HFF-Myc (cell line): ENCODE measurements around the gene CCDC43.
"Not testable (repeated sequence)": the region's sequence is repeated elsewhere in the genome, so short reads cannot be mapped to it uniquely, and the experiment has no call there.

Experiments used
- DNase-seq: peaks from one replicate; pipeline ENCODE4 v3.0.0-alpha.2; 2011; ENCODE audit warnings: low read depth; ENCODE audit errors: extremely low read depth
- H3K4me3 ChIP-seq: replicated peaks from 2 replicates; pipeline ENCODE4 v1.5.1; 2011; ENCODE audit warnings: low read depth, mild to moderate bottlenecking, control low read depth, low read length
- TF ChIP-seq, protein P1 (sequence below): IDR thresholded peaks from 2 replicates; pipeline ENCODE4 v1.5.1; 2012; ENCODE audit warnings: mild to moderate bottlenecking, low read depth, low read length, control low read depth; ENCODE audit errors: missing control alignments

CCDC43 gene, protein sequence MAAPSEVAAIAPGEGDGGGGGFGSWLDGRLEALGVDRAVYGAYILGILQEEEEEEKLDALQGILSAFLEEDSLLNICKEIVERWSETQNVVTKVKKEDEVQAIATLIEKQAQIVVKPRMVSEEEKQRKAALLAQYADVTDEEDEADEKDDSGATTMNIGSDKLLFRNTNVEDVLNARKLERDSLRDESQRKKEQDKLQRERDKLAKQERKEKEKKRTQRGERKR

DNA sequence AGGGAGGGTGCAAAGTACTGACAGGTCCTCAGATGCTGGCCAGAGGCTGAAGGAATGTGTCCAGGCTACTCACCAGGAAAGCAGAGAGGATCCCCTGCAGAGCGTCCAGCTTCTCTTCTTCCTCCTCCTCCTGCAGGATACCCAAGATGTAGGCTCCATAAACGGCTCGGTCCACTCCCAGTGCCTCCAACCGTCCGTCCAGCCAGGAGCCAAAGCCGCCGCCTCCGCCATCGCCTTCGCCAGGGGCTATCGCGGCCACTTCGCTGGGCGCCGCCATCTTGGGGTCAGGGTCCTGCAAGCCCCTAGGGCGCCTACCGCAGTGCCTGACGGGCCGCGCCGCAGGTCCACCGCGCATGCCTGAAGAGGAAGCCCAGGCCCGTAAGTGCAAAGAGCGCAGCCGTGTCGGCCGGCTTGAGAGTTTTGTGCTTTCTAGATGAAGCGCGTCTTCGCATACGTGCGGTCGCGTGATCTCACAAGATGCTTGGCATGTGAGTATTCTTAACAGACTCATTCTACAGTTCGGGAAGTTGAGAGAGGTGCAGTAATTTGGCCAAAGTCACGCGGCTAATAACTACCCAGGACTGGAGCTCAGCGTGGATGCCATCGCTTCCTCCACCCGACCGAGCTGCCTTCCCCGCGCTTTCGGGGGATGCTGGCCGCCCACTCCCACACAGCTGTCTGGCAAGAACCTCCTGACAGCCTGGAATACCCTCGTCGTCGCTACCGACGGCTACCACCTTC is at the start of gene CCDC43:
CCDC43 (minus strand) TSS at position 300 of the 741 bp plus-strand sequence; CDS start at position 277, 23 bp downstream.
- peak; percentile 87 for DNase-seq
- peak within 1 kb of the TSS; percentile 93 for H3K4me3 ChIP-seq
- TF ChIP-seq, protein P1, sequence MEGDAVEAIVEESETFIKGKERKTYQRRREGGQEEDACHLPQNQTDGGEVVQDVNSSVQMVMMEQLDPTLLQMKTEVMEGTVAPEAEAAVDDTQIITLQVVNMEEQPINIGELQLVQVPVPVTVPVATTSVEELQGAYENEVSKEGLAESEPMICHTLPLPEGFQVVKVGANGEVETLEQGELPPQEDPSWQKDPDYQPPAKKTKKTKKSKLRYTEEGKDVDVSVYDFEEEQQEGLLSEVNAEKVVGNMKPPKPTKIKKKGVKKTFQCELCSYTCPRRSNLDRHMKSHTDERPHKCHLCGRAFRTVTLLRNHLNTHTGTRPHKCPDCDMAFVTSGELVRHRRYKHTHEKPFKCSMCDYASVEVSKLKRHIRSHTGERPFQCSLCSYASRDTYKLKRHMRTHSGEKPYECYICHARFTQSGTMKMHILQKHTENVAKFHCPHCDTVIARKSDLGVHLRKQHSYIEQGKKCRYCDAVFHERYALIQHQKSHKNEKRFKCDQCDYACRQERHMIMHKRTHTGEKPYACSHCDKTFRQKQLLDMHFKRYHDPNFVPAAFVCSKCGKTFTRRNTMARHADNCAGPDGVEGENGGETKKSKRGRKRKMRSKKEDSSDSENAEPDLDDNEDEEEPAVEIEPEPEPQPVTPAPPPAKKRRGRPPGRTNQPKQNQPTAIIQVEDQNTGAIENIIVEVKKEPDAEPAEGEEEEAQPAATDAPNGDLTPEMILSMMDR: no peak

DNA sequence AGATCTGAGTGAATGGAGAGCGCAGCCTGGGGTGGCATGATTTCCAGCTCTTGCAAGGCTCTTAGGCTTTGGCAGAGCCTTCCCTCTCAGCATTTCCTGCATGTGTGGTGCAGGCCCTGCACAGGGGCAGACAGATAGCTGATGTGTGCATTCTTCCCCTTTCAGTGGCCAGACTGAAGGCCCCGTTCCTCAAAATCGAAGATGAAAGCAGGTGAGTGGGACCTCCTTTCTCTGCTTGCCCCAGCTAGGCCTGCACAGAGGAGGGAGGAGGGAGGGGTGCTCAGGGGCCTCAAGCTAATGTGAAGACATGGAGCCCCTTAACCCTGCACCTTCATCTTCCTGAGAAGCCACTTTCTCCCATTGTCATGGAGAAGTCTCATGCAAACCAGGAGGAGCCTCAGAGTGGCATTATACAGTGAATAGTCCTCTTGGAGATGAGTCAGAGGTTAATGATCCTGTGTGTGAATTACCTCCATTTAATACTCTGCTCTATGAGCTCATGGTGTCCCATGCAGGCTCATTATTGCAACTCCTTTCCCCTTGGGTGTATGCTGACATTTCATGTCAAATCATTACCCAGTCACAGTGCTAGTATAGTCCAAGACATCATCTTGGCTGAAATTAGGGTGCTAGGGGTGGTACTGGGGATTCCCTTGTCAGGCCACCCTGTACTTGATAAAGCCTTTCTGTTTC is 48.8 kb upstream of the CCDC43 start:
- DNase-seq: no peak
- TF ChIP-seq, protein P1: no peak
- H3K4me3 ChIP-seq: no peak overlapping the region

DNA sequence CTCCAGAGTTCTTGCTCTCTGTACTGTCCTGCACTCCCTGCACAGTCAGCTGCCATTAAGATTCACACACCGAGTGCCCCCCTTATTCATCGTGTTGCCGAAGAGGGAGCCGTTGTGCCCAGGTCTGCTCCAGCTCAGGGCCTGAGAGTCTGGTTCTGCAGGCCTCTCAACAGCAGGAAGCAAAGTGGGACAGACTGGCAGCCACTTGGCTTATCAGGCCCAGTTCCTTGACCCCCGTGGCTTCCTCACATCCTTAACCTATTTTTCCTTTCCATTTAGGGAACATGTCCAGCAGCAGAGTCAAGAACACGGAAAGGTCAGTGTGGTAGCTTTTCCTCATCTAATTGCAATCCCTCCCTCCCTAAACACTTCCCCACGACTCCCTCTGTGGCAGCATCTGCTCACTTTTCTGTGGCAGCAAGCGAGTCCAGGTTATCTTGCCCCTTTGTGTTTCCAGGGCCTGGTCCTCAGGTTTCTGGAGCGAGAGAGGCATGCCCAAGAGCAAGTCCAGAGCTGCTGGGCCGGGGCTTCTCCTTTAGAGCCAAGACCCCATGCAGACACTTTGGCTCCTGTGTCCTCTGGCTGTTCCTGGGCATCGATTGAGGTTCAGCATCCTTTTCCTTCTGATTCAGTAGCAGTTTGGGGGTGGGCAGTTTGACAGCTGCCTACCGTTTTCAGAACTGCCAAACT is 47.1 kb upstream of the CCDC43 start:
- TF ChIP-seq, protein P1: no peak
- DNase-seq: no peak
- H3K4me3 ChIP-seq: no peak overlapping the region

DNA sequence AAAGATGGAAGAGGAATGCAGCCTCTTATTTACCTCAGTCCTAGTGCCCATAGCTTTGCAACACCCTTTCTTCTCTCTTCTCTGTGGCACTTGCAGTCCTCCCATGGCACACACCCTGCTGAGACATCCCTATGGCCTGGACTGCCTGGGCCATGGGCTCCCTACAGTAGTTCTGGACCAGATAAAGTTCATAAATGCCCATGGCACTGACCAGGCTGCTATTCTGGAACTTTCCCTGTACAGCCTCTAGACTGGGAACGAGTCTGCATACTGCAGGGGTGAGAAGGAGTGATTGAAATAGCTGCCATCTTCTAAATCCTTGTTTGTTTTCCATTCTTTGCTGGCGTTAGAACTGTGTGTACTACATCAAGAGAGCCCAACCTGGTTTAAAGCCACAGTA is 44.7 kb upstream of the CCDC43 start:
- no peak for DNase-seq
- TF ChIP-seq, protein P1: no peak
- no peak overlapping the region for H3K4me3 ChIP-seq

DNA sequence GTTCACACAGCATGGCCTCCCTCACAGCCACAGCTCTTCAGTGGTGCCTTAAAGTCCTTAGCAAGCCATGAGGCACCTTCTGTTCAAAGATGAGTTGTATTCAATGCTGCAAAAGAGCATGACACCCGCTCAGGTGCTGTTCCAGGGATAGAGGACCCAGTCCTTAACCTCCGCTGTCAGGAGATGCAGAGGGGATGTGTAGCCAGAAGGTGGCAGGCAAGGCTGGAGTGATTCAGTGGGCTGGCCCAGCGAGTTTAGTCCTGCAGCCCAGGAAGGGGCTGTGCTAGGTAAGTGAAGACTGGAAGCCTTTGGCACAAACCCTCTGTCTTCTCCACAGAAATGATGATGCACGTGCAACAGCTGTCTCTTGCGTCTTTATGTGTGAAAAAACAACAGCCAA is 44.2 kb upstream of the CCDC43 start:
- TF ChIP-seq, protein P1: peak; percentile 27
- no peak overlapping the region for H3K4me3 ChIP-seq
- no peak for DNase-seq

DNA sequence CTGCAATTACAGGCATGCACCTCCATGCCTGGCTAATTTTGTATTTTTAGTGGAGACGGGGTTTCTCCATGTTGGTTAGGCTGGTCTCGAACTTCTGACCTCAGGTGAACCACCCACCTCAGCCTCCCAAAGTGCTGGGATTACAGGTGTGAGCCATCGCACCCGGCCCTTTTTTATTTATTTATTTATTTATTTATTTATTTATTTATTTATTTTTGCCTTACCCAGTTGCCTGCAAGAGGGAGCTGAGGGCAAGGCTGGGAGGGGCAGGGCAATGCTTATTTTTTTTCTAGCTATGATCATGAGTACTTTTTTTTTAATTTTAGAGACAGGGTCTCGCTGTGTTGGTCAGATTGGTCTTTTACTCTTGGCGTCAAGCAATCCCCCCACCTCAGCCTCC is 36.5 kb upstream of the CCDC43 start:
- not testable (repeated sequence) for H3K4me3 ChIP-seq, DNase-seq
